ENCODE results near the gene RPN2. TPM values are rescaled to one million over a fixed set of nuclear protein-coding genes. Genes with fewer than 3 reads are reported as not detected.

RPN2 gene
- total RNA-seq, 1 donor from 2014 or later, result 178 TPM

DNA sequence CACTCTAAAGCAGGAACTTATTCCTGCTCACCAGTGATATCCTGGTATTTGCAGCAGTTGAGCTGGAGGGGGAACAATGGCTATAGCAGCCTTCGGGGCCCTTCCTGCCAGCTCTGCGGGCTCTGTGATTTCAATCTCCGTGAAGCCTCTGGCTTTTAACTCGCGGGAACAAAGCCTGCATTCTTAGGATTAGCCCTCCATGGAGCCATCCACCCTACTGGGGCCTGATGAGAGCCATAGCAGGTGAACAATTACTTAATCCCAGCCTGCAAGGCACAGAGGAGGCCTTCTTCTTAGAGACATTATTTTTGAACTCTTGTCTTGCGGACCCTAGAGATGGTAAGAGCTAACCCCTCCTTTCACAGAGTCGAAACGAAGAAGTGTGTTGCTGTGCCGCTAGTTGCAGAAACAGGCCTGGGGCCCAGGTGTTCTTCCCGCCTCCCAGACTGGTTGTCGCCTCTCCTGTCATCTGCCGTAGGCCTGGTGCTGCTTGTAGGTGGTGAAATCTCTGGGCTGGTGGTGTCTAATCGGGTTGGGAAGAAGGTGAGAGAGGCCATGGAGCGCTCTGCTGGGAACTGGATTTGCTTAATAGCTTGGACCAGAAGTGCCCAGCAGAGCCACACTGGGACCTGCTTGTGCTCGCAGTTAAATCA is 72.8 kb downstream of the RPN2 start:
- TF ChIP-seq CTCF (IDR thresholded peaks at IDR 0.05; ENCODE audit: insufficient read depth, low read length, severe bottlenecking), result no peak
- DNase-seq (ENCODE audit: low read depth), result no peak
- H3K27me3 ChIP-seq (ENCODE audit: control insufficient read depth, insufficient read depth, low read length), result no peaks in the 10 kb centered on the region
- H3K36me3 ChIP-seq (ENCODE audit: control insufficient read depth, insufficient read depth, low read length), result no peaks in the 10 kb centered on the region
- H3K4me3 ChIP-seq (ENCODE audit: low read depth, low read length), result no peak overlapping the region
- no peak for FAIRE-seq

- DNase-seq (ENCODE audit: low read depth) (no peak), FAIRE-seq (no peak)
- no peaks in the 10 kb centered on the region for H3K36me3 ChIP-seq (ENCODE audit: control insufficient read depth, insufficient read depth, low read length)
- no peak overlapping the region for H3K4me3 ChIP-seq (ENCODE audit: low read depth, low read length)
- H3K27me3 ChIP-seq (ENCODE audit: control insufficient read depth, insufficient read depth, low read length), result peaks cover 2% of the 10 kb centered on the region
- no peak for TF ChIP-seq CTCF (IDR thresholded peaks at IDR 0.05; ENCODE audit: insufficient read depth, low read length, severe bottlenecking)
Observed at GRCh38 chr20:37253087-37253486, 74.0 kb downstream of the RPN2 start.

GRCh38 chr20:37254114-37254878 is 75.2 kb downstream of the RPN2 start:
- no peak for TF ChIP-seq CTCF (IDR thresholded peaks at IDR 0.05; ENCODE audit: insufficient read depth, low read length, severe bottlenecking)
- DNase-seq (ENCODE audit: low read depth), result no peak
- no peak overlapping the region for H3K4me3 ChIP-seq (ENCODE audit: low read depth, low read length)
- H3K27me3 ChIP-seq (ENCODE audit: control insufficient read depth, insufficient read depth, low read length), result peaks cover 6% of the 10 kb centered on the region
- FAIRE-seq, result no peak
- no peaks in the 10 kb centered on the region for H3K36me3 ChIP-seq (ENCODE audit: control insufficient read depth, insufficient read depth, low read length)

DNA sequence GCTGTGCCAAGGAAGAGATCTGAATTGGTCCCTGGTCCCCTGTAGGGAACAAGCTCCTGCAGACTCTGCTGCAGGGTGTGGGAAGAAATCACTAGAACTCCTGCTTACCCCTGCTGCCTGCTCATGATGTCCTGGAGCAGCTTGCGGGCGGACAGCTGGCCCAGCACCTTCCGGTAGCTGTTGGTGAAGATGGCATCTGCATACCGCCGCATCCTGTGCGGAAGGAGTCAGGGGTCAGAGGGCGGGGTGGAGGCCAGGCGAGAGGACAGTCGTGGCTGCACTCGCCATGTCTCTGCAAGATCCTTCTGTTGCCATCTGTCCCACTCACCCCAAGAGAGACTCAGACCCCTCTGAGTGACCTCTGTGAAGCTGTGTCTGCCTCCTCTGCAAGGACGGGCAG is 77.2 kb downstream of the RPN2 start:
- DNase-seq (ENCODE audit: low read depth) (no peak), FAIRE-seq (no peak)
- no peak overlapping the region for H3K4me3 ChIP-seq (ENCODE audit: low read depth, low read length)
- TF ChIP-seq CTCF (IDR thresholded peaks at IDR 0.05; ENCODE audit: insufficient read depth, low read length, severe bottlenecking), result no peak
- H3K36me3 ChIP-seq (ENCODE audit: control insufficient read depth, insufficient read depth, low read length), result no peaks in the 10 kb centered on the region
- H3K27me3 ChIP-seq (ENCODE audit: control insufficient read depth, insufficient read depth, low read length), result peaks cover 11% of the 10 kb centered on the region

DNA sequence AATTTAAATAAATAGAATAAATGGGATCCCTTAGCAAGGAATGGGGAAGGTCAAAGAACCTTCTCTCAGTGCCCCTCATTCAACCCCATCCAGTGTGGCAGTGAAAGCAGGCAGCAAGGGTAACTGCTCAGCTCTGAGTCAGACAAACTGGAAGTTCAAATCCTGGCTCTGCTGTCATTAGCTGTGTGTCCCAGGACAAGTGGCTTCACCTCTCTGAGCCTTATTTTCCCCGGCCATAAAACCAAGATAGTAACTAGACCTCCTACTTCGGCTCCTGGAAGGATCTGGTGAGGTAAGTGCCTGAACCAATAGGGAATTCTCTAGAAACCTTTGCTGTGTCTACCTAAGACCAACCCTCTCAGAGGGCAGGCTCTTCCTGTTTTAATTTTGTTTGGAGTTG is 78.4 kb downstream of the RPN2 start:
- no peak for FAIRE-seq
- no peak for DNase-seq (ENCODE audit: low read depth)
- no peaks in the 10 kb centered on the region for H3K36me3 ChIP-seq (ENCODE audit: control insufficient read depth, insufficient read depth, low read length)
- peaks cover 13% of the 10 kb centered on the region for H3K27me3 ChIP-seq (ENCODE audit: control insufficient read depth, insufficient read depth, low read length)
- TF ChIP-seq CTCF (IDR thresholded peaks at IDR 0.05; ENCODE audit: insufficient read depth, low read length, severe bottlenecking), result no peak
- no peak overlapping the region for H3K4me3 ChIP-seq (ENCODE audit: low read depth, low read length)
